HepG2 (cell line): ENCODE data around the gene TUBG1. TPM values are rescaled to one million over a fixed set of nuclear protein-coding genes. Genes with fewer than 3 reads are reported as not detected.
A peak's percentile ranks its signal among the peaks of the same experiment; 100 is the strongest.

Experiments
- CENPX ChIP-seq: sonication (generic); formaldehyde crosslinking; IDR thresholded peaks from 2 replicates; pipeline ENCODE4 v1.9.0; 2021; ENCODE audit warnings: mild to moderate bottlenecking, missing genetic modification reagents, moderate library complexity
- FLYWCH1 ChIP-seq: sonication (generic); formaldehyde crosslinking; IDR thresholded peaks from 2 replicates; pipeline ENCODE4 v1.8.1; 2023; ENCODE audit warnings: mild to moderate bottlenecking, missing genetic modification reagents
- GPBP1L1 ChIP-seq: sonication (generic); formaldehyde crosslinking; IDR thresholded peaks from 2 replicates; pipeline ENCODE4 v1.5.0; 2020; ENCODE audit warnings: mild to moderate bottlenecking, missing genetic modification reagents
- JARID2 ChIP-seq: sonication (generic); formaldehyde crosslinking; IDR thresholded peaks from 2 replicates; pipeline ENCODE4 v1.8.1; 2023; ENCODE audit warnings: missing genetic modification reagents, inconsistent platforms; ENCODE audit not compliant: insufficient replicate concordance
- JUND ChIP-seq: sonication (generic); formaldehyde crosslinking; IDR thresholded peaks from 2 replicates; pipeline ENCODE4 v1.8.0; 2022; ENCODE audit warnings: mild to moderate bottlenecking, missing genetic modification reagents
- MTA1 ChIP-seq: sonication (generic); formaldehyde crosslinking; IDR thresholded peaks from 2 replicates; pipeline ENCODE4 v1.4.0; 2020; ENCODE audit warnings: missing genetic modification reagents, mild to moderate bottlenecking, borderline replicate concordance
- MTF1 ChIP-seq: sonication (generic); formaldehyde crosslinking; IDR thresholded peaks from 2 replicates; pipeline ENCODE4 v1.5.0; 2020; ENCODE audit warnings: missing genetic modification reagents
- MYPOP ChIP-seq: sonication (generic); formaldehyde crosslinking; IDR thresholded peaks from 2 replicates; pipeline ENCODE4 v1.8.1; 2023; ENCODE audit warnings: mild to moderate bottlenecking, moderate library complexity, missing genetic modification reagents
- PAWR ChIP-seq: sonication (generic); formaldehyde crosslinking; IDR thresholded peaks from 2 replicates; pipeline ENCODE4 v1.4.0; 2020; ENCODE audit warnings: missing genetic modification reagents, mild to moderate bottlenecking, borderline replicate concordance
- SETDB1 ChIP-seq: sonication (generic); formaldehyde crosslinking; IDR thresholded peaks from 2 replicates; pipeline ENCODE4 v1.5.1; 2020; ENCODE audit warnings: missing genetic modification reagents, mild to moderate bottlenecking, borderline replicate concordance
- SNRNP70 ChIP-seq: fragments of 200-400 bp; formaldehyde crosslinking; IDR thresholded peaks from 2 replicates; pipeline ENCODE4 v1.6.1; 2017; ENCODE audit warnings: mild to moderate bottlenecking, low read depth, low read length, moderate library complexity
- SOX13 ChIP-seq, 3 experiments: fragments of 450-650 bp in 1 of 3; sonication (generic) in 1 of 3; formaldehyde crosslinking in 1 of 3; IDR thresholded peaks in 2 of 3; conservative IDR thresholded peaks in 1 of 3; 2 replicates each; pipeline versions ENCODE4 v1.5.0 to v1.6.1; 2016 to 2020; ENCODE audit warnings: antibody characterized with exemption in 1 of 3, mild to moderate bottlenecking in 1 of 3, missing compliant biosample characterization in 1 of 3, missing genetic modification reagents in 1 of 3, moderate library complexity in 1 of 3
- THYN1 ChIP-seq: sonication (generic); formaldehyde crosslinking; IDR thresholded peaks from 2 replicates; pipeline ENCODE4 v1.8.1; 2023; ENCODE audit warnings: low read depth, mild to moderate bottlenecking, moderate library complexity, missing genetic modification reagents, borderline replicate concordance
- TSC22D2 ChIP-seq: sonication (generic); formaldehyde crosslinking; IDR thresholded peaks from 2 replicates; pipeline ENCODE4 v1.5.1; 2020; ENCODE audit warnings: missing genetic modification reagents, mild to moderate bottlenecking, borderline replicate concordance
- ZFP90 ChIP-seq: sonication (generic); formaldehyde crosslinking; IDR thresholded peaks from 2 replicates; pipeline ENCODE4 v1.8.0; 2022; ENCODE audit warnings: missing genetic modification reagents, mild to moderate bottlenecking, inconsistent platforms, borderline replicate concordance
- ZNF10 ChIP-seq: sonication (generic); formaldehyde crosslinking; IDR thresholded peaks from 2 replicates; pipeline ENCODE4 v1.4.0; 2020; ENCODE audit warnings: mild to moderate bottlenecking, low read depth, missing genetic modification reagents, borderline replicate concordance
- ZNF124 ChIP-seq: sonication (generic); formaldehyde crosslinking; IDR thresholded peaks from 2 replicates; pipeline ENCODE4 v1.4.0; 2020; ENCODE audit warnings: missing genetic modification reagents
- ZNF329 ChIP-seq: sonication (generic); formaldehyde crosslinking; IDR thresholded peaks from 2 replicates; pipeline ENCODE4 v1.9.0; 2021; ENCODE audit warnings: low read depth, mild to moderate bottlenecking, missing genetic modification reagents
- ZNF331 ChIP-seq: sonication (generic); formaldehyde crosslinking; IDR thresholded peaks from 2 replicates; pipeline ENCODE4 v1.4.0; 2020; ENCODE audit warnings: missing genetic modification reagents
- polyA plus RNA-seq, 8 experiments: library from polyadenylated mRNA; depleted of rRNA in 3 of 8; stranded (reverse) in 7 of 8; unstranded in 1 of 8; fragments of >200 nt; fragmentation: Illumina TruSeq in 4 of 8; extraction: Trizol in 4 of 8; gene quantifications; 2 replicates each; pipeline versions ENCODE4 v1.2.1 to v1.2.3, GENCODE V29; 2011 to 2016; ENCODE audit warnings: low read depth in 4 of 8, missing spikeins in 1 of 8, mixed read lengths in 1 of 8; ENCODE audit not compliant: insufficient read depth in 1 of 8
- total RNA-seq, 5 experiments: library from RNA; depleted of rRNA; stranded (reverse); fragments of >200 nt; fragmentation: Illumina TruSeq; extraction: Trizol; gene quantifications; 2 replicates each; pipeline ENCODE4 v1.2.3, GENCODE V29; 2016; ENCODE audit warnings: low read depth in 1 of 5
- TF ChIP-seq, protein P1 (sequence below): sonication (generic); formaldehyde crosslinking; conservative IDR thresholded peaks from 2 replicates; pipeline ENCODE4 v1.8.0; 2022; ENCODE audit warnings: mild to moderate bottlenecking, moderate library complexity, missing genetic modification reagents
- TF ChIP-seq, protein P2 (sequence below): sonication (generic); formaldehyde crosslinking; IDR thresholded peaks from 2 replicates; pipeline ENCODE4 v1.4.0; 2020; ENCODE audit warnings: mild to moderate bottlenecking, missing genetic modification reagents
- TF ChIP-seq, protein P3 (sequence below): sonication (generic); formaldehyde crosslinking; IDR thresholded peaks from 2 replicates; pipeline ENCODE4 v1.9.0; 2021; ENCODE audit warnings: missing genetic modification reagents, mild to moderate bottlenecking, borderline replicate concordance

The TUBG1 gene
- total and polyA plus RNA-seq, 2 of the 13 experiments (the other 11 are each of a cell fraction or from before 2014, with no cell fraction given), result 74.1 to 137 TPM

DNA sequence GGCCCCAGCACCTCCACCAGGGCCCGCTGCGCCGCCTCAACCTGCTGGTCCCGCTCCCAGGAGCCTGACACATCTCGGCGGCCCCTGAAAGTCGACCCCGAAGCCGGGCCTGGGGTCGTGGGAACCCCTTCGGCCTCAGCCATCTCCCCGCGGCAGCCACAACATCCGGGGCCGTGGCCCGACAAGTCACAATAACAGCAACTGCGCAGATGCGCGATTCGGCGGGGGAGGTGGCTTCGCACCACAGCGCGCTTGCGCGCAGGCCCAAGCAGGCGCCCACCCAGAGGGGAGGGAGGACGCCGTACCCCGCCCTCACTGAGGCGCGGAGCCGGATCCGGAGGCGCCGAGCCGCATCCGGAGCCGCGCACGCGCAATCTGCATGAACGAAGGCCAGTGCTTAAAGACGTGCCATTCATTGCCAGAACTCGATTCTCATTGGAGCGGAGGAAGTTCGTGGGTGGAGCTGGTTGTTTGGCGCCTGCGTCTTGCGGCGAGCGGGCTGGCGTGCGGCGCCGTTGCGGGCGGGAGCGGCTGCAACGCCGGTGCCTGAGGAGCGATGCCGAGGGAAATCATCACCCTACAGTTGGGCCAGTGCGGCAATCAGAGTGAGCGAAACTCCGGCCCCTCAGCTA lies at the start of gene TUBG1, which contains the start of gene RETREG3 (continued):
- TF ChIP-seq MTA1 (CRISPR knock-in tag), result no peak; the same call in 1 of the 2 replicates
- TF ChIP-seq TSC22D2 (CRISPR knock-in tag), result no peak
- no peak for TF ChIP-seq SNRNP70
- TF ChIP-seq, protein P1, sequence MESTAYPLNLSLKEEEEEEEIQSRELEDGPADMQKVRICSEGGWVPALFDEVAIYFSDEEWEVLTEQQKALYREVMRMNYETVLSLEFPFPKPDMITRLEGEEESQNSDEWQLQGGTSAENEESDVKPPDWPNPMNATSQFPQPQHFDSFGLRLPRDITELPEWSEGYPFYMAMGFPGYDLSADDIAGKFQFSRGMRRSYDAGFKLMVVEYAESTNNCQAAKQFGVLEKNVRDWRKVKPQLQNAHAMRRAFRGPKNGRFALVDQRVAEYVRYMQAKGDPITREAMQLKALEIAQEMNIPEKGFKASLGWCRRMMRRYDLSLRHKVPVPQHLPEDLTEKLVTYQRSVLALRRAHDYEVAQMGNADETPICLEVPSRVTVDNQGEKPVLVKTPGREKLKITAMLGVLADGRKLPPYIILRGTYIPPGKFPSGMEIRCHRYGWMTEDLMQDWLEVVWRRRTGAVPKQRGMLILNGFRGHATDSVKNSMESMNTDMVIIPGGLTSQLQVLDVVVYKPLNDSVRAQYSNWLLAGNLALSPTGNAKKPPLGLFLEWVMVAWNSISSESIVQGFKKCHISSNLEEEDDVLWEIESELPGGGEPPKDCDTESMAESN (CRISPR knock-in tag), result no peak
- TF ChIP-seq JUND (CRISPR knock-in tag), result peak; percentile 47; the same call in 1 of the 2 replicates
- no peak for TF ChIP-seq PAWR (CRISPR knock-in tag)
- TF ChIP-seq MYPOP (CRISPR knock-in tag), result peak; percentile 95
- TF ChIP-seq ZNF329, result peak; percentile 74; the same call in 1 of the 2 replicates
- TF ChIP-seq, protein P2, sequence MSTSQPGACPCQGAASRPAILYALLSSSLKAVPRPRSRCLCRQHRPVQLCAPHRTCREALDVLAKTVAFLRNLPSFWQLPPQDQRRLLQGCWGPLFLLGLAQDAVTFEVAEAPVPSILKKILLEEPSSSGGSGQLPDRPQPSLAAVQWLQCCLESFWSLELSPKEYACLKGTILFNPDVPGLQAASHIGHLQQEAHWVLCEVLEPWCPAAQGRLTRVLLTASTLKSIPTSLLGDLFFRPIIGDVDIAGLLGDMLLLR (CRISPR knock-in tag), result peak; percentile 58; the same call in 1 of the 2 replicates
- TF ChIP-seq FLYWCH1 (CRISPR knock-in tag), result no peak
- TF ChIP-seq CENPX (CRISPR knock-in tag), result no peak
- TF ChIP-seq ZFP90 (CRISPR knock-in tag), result peak; percentile 76; the same call in 1 of the 2 replicates
- TF ChIP-seq GPBP1L1 (CRISPR knock-in tag), result no peak
- no peak; the same call in none of the 2 replicates for TF ChIP-seq ZNF124
- no peak for TF ChIP-seq ZNF10 (CRISPR knock-in tag)
- TF ChIP-seq THYN1 (CRISPR knock-in tag), result 0 out of 2 replicates have a peak, but pooled peaks have one; percentile 42
- TF ChIP-seq MTF1 (CRISPR knock-in tag), result peak; percentile 72; the same call in 1 of the 2 replicates
- peak; percentile 38; the same call in 1 of the 2 replicates for TF ChIP-seq ZNF331 (CRISPR knock-in tag)
- TF ChIP-seq SETDB1 (CRISPR knock-in tag), result no peak
- TF ChIP-seq, protein P3, sequence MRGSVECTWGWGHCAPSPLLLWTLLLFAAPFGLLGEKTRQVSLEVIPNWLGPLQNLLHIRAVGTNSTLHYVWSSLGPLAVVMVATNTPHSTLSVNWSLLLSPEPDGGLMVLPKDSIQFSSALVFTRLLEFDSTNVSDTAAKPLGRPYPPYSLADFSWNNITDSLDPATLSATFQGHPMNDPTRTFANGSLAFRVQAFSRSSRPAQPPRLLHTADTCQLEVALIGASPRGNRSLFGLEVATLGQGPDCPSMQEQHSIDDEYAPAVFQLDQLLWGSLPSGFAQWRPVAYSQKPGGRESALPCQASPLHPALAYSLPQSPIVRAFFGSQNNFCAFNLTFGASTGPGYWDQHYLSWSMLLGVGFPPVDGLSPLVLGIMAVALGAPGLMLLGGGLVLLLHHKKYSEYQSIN (CRISPR knock-in tag), result no peak
- TF ChIP-seq SOX13 (IDR thresholded peaks at IDR 0.05), result no peak
- 0 out of 4 replicates have a peak, but pooled peaks of 1 of the 2 experiments have one; percentile 20 for TF ChIP-seq SOX13 (CRISPR knock-in tag; conservative IDR thresholded peaks at IDR 0.05 in 1 of 2, IDR thresholded peaks at IDR 0.05 in 1 of 2)
- TF ChIP-seq JARID2 (CRISPR knock-in tag), result no peak
